HepG2 (cell line): ENCODE measurements around the gene SLC2A10. TPM values are rescaled to one million over a fixed set of nuclear protein-coding genes. Genes with fewer than 3 reads are reported as not detected.
A peak's percentile ranks its signal among the peaks of the same experiment; 100 is the strongest.

Source experiments
- ATRX ChIP-seq: sonication (generic); formaldehyde crosslinking; IDR thresholded peaks from 2 replicates; pipeline ENCODE4 v1.4.0; 2020; ENCODE audit warnings: missing genetic modification reagents, borderline replicate concordance
- ETV6 ChIP-seq: sonication (generic); formaldehyde crosslinking; conservative IDR thresholded peaks from 2 replicates; pipeline ENCODE4 v1.4.0; 2020; ENCODE audit warnings: missing genetic modification reagents
- FOXC1 ChIP-seq: sonication (generic); formaldehyde crosslinking; IDR thresholded peaks from 2 replicates; pipeline ENCODE4 v1.8.0; 2022; ENCODE audit warnings: mild to moderate bottlenecking, missing genetic modification reagents, borderline replicate concordance
- HMG20A ChIP-seq: IDR thresholded peaks from 2 replicates; pipeline ENCODE4 v1.6.1; 2016; ENCODE audit warnings: borderline replicate concordance
- SAP130 ChIP-seq: IDR thresholded peaks from 2 replicates; pipeline ENCODE4 v1.6.1; 2016; ENCODE audit warnings: low read depth
- SRF ChIP-seq: IDR thresholded peaks from 2 replicates; pipeline ENCODE4 v1.6.1; 2011; ENCODE audit warnings: mild to moderate bottlenecking, low read depth, low read length, moderate library complexity
- TARDBP ChIP-seq: sonication (generic); formaldehyde crosslinking; IDR thresholded peaks from 2 replicates; pipeline ENCODE4 v1.8.0; 2022; ENCODE audit warnings: mild to moderate bottlenecking, missing genetic modification reagents
- ZFP1 ChIP-seq: IDR thresholded peaks from 2 replicates; pipeline ENCODE4 v1.6.1; 2016
- ZNF264 ChIP-seq: sonication (generic); formaldehyde crosslinking; IDR thresholded peaks from 2 replicates; pipeline ENCODE4 v1.4.0; 2020; ENCODE audit warnings: missing genetic modification reagents
- ZNF460 ChIP-seq: sonication (generic); formaldehyde crosslinking; IDR thresholded peaks from 2 replicates; pipeline ENCODE4 v1.5.1; 2020; ENCODE audit warnings: missing genetic modification reagents, mild to moderate bottlenecking, borderline replicate concordance
- ZNF607 ChIP-seq: sonication (generic); formaldehyde crosslinking; IDR thresholded peaks from 2 replicates; pipeline ENCODE4 v1.5.1; 2020; ENCODE audit warnings: missing genetic modification reagents, mild to moderate bottlenecking, borderline replicate concordance
- ZNF614 ChIP-seq: IDR thresholded peaks from 2 replicates; pipeline ENCODE4 v1.6.1; 2018; ENCODE audit warnings: missing biosample characterization, missing genetic modification reagents, inconsistent platforms, borderline replicate concordance
- polyA plus RNA-seq, 8 experiments: library from polyadenylated mRNA; depleted of rRNA in 3 of 8; stranded (reverse) in 7 of 8; unstranded in 1 of 8; fragments of >200 nt; fragmentation: Illumina TruSeq in 4 of 8; extraction: Trizol in 4 of 8; gene quantifications; 2 replicates each; pipeline versions ENCODE4 v1.2.1 to v1.2.3, GENCODE V29; 2011 to 2016; ENCODE audit warnings: low read depth in 4 of 8, missing spikeins in 1 of 8, mixed read lengths in 1 of 8; ENCODE audit not compliant: insufficient read depth in 1 of 8
- total RNA-seq, 5 experiments: library from RNA; depleted of rRNA; stranded (reverse); fragments of >200 nt; fragmentation: Illumina TruSeq; extraction: Trizol; gene quantifications; 2 replicates each; pipeline ENCODE4 v1.2.3, GENCODE V29; 2016; ENCODE audit warnings: low read depth in 1 of 5
- TF ChIP-seq, protein P1 (sequence below): sonication (generic); formaldehyde crosslinking; IDR thresholded peaks from 2 replicates; pipeline ENCODE4 v1.4.0; 2020; ENCODE audit warnings: missing genetic modification reagents
- TF ChIP-seq, protein P2 (sequence below): sonication (generic); formaldehyde crosslinking; IDR thresholded peaks from 2 replicates; pipeline ENCODE4 v1.5.0; 2020; ENCODE audit warnings: mild to moderate bottlenecking, missing genetic modification reagents

The SLC2A10 gene
- total and polyA plus RNA-seq, 2 of the 13 experiments (the other 11 are each of a cell fraction or from before 2014, with no cell fraction given) = 16.0 to 18.4 TPM

DNA sequence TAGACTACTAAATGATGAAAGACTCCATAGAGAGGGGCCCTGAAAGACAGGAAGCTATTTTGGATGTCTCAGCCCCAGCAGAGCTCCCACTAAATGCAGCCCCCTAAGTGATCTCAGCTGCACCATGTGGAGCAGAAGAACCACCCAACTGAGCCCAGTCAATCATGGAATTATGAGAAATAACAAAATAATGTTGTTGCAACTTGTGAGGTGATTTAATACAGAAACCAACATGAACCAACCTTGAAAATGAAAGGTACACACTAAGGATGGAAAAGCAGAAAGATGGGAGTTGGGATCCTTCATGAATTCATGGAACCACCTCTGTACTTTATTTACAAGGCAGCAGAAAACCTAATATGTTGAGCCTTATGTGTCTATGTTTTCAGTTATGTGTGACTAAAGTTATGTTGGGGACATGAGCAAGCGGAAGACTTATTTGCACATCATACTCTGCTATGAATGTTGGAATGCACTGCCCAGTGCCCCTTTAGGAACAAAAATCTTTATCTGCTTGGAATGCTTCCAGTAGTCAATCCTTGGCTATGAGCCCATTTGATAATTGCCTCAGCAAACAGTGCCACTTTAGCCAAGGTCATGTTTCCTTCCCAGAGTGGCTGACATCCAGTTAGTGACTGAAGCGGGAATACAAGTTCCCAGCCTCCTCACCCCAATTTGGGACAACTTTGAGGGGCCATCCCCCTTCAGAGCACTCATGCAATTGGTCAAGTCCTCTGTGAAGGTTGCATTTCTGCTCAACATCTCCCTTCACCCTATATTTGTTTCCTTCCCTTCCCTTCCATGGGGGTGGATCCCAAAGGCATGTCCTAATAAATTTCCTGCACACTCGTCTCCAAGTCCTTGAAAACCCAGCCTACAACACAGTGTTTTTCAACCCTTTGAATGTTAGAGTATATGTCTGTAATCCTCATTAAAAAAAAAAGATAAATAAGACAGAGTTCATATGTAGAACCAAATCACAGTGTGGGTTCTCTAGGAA is 38.6 kb upstream of the SLC2A10 start (continued):
- TF ChIP-seq ZNF460 (CRISPR knock-in tag) (no peak; the same call in 1 of the 2 replicates), SAP130 (CRISPR knock-in tag) (peak; percentile 86), ETV6 (CRISPR knock-in tag) (peak; percentile 58), ATRX (CRISPR knock-in tag) (no peak), ZNF607 (peak; percentile 39; the same call in 1 of the 2 replicates), FOXC1 (CRISPR knock-in tag) (no peak), ZNF264 (peak; percentile 98), HMG20A (CRISPR knock-in tag) (peak; percentile 99), SRF (peak; percentile 61), TARDBP (peak; percentile 90), ZNF614 (CRISPR knock-in tag) (peak; percentile 95), ZFP1 (CRISPR knock-in tag) (peak; percentile 85; the same call in 1 of the 2 replicates)
- TF ChIP-seq, protein P1, sequence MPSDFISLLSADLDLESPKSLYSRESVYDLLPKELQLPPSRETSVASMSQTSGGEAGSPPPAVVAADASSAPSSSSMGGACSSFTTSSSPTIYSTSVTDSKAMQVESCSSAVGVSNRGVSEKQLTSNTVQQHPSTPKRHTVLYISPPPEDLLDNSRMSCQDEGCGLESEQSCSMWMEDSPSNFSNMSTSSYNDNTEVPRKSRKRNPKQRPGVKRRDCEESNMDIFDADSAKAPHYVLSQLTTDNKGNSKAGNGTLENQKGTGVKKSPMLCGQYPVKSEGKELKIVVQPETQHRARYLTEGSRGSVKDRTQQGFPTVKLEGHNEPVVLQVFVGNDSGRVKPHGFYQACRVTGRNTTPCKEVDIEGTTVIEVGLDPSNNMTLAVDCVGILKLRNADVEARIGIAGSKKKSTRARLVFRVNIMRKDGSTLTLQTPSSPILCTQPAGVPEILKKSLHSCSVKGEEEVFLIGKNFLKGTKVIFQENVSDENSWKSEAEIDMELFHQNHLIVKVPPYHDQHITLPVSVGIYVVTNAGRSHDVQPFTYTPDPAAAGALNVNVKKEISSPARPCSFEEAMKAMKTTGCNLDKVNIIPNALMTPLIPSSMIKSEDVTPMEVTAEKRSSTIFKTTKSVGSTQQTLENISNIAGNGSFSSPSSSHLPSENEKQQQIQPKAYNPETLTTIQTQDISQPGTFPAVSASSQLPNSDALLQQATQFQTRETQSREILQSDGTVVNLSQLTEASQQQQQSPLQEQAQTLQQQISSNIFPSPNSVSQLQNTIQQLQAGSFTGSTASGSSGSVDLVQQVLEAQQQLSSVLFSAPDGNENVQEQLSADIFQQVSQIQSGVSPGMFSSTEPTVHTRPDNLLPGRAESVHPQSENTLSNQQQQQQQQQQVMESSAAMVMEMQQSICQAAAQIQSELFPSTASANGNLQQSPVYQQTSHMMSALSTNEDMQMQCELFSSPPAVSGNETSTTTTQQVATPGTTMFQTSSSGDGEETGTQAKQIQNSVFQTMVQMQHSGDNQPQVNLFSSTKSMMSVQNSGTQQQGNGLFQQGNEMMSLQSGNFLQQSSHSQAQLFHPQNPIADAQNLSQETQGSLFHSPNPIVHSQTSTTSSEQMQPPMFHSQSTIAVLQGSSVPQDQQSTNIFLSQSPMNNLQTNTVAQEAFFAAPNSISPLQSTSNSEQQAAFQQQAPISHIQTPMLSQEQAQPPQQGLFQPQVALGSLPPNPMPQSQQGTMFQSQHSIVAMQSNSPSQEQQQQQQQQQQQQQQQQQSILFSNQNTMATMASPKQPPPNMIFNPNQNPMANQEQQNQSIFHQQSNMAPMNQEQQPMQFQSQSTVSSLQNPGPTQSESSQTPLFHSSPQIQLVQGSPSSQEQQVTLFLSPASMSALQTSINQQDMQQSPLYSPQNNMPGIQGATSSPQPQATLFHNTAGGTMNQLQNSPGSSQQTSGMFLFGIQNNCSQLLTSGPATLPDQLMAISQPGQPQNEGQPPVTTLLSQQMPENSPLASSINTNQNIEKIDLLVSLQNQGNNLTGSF (CRISPR knock-in tag) = no peak
- TF ChIP-seq, protein P2, sequence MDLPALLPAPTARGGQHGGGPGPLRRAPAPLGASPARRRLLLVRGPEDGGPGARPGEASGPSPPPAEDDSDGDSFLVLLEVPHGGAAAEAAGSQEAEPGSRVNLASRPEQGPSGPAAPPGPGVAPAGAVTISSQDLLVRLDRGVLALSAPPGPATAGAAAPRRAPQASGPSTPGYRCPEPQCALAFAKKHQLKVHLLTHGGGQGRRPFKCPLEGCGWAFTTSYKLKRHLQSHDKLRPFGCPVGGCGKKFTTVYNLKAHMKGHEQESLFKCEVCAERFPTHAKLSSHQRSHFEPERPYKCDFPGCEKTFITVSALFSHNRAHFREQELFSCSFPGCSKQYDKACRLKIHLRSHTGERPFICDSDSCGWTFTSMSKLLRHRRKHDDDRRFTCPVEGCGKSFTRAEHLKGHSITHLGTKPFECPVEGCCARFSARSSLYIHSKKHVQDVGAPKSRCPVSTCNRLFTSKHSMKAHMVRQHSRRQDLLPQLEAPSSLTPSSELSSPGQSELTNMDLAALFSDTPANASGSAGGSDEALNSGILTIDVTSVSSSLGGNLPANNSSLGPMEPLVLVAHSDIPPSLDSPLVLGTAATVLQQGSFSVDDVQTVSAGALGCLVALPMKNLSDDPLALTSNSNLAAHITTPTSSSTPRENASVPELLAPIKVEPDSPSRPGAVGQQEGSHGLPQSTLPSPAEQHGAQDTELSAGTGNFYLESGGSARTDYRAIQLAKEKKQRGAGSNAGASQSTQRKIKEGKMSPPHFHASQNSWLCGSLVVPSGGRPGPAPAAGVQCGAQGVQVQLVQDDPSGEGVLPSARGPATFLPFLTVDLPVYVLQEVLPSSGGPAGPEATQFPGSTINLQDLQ (CRISPR knock-in tag) = 0 out of 2 replicates have a peak, but pooled peaks have one; percentile 48
